T-helper 17 cell (primary cell): ENCODE data around the gene APBA1. TPM values are rescaled to one million over a fixed set of nuclear protein-coding genes. Genes with fewer than 3 reads are reported as not detected.

Experiments
- ATAC-seq: fragments of 150-1000 bp; cut with Tn5 transposase; 2 replicates; pipeline ENCODE4 v1.10.0; 2021; ENCODE audit warnings: mild to moderate bottlenecking, moderate library complexity
- DNase-seq, 3 donors: peaks; one replicate each; pipeline versions ENCODE4 v3.0.0 to v3.0.0-alpha.2; 2020 to 2021
- H3K9me3 ChIP-seq: one replicate; pipeline ENCODE4 v1.7.0; 2013; ENCODE audit warnings: low read length, mild to moderate bottlenecking; ENCODE audit not compliant: control insufficient read depth, poor library complexity, severe bottlenecking
- H3K27ac Mint-ChIP-seq: one replicate; pipeline ENCODE4 v1.8.0; 2022; ENCODE audit warnings: mild to moderate bottlenecking, moderate library complexity, mixed read lengths
- H3K27me3 Mint-ChIP-seq: one replicate; pipeline ENCODE4 v1.8.0; 2022; ENCODE audit warnings: mixed read lengths
- H3K36me3 Mint-ChIP-seq: one replicate; pipeline ENCODE4 v1.8.0; 2022; ENCODE audit warnings: low read depth, mixed read lengths
- H3K4me1 Mint-ChIP-seq: one replicate; pipeline ENCODE4 v1.8.0; 2022; ENCODE audit warnings: mild to moderate bottlenecking, mixed read lengths
- H3K4me3 Mint-ChIP-seq: one replicate; pipeline ENCODE4 v1.8.0; 2022; ENCODE audit warnings: mild to moderate bottlenecking, moderate library complexity, mixed read lengths
- total RNA-seq, 4 donors: library from RNA in 2 of 4; stranded (reverse) in 2 of 4; gene quantifications; one replicate each; pipeline ENCODE4 v1.2.3 and lab custom pipeline; 2022 to 2026

Gene APBA1
- total RNA-seq, 2 donors from 2014 or later = 0.31 to 2.3 TPM

DNA sequence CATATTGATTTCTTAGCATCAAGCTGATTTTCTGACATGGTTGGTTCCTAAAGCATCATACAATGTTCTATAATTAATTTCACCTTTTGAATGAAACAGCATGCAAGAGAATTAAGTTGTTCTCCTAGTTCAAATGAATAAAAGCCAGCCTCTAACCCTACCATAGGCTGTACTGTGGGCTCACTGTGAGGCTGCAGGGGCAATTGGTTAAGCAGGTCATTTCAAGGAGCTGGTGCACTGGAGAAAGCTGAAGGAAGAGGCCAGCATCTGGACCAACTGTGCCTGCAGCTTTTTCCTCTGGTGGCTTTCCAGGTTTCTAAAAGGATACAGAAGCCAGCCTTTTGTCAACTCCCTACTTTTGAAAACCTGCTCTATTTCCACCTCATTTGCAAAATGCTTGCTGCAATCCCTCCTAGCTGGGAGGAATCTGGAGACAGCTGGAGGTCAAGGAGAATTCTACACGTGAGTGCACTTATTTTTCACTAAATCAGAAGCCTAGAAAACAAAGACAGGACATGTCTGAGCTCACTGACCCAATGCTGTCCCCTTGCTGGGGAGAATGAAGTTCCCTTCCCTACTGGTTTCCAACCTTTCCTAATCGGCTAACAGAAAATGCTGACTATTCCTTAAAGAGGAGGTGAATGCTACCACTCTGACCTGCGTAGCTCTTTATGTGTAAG lies 158.9 kb downstream of the APBA1 start:
- H3K27me3 Mint-ChIP-seq = no peaks in the 10 kb centered on the region
- ATAC-seq (no peak), DNase-seq (no peak)
- no peak overlapping the region for H3K4me3 Mint-ChIP-seq
- no peak overlapping the region for H3K27ac Mint-ChIP-seq
- H3K4me1 Mint-ChIP-seq = peaks cover 3% of the 10 kb centered on the region
- H3K9me3 ChIP-seq = no peaks in the 10 kb centered on the region
- no peaks in the 10 kb centered on the region for H3K36me3 Mint-ChIP-seq

GRCh38 chr9:69504058-69504457 lies 168.1 kb downstream of the APBA1 start:
- ATAC-seq = no peak
- no peaks in the 10 kb centered on the region for H3K27me3 Mint-ChIP-seq
- no peaks in the 10 kb centered on the region for H3K9me3 ChIP-seq
- H3K4me3 Mint-ChIP-seq = no peak overlapping the region
- no peak for DNase-seq
- H3K36me3 Mint-ChIP-seq = no peaks in the 10 kb centered on the region
- H3K4me1 Mint-ChIP-seq = peaks cover 17% of the 10 kb centered on the region
- H3K27ac Mint-ChIP-seq = no peak overlapping the region

DNA sequence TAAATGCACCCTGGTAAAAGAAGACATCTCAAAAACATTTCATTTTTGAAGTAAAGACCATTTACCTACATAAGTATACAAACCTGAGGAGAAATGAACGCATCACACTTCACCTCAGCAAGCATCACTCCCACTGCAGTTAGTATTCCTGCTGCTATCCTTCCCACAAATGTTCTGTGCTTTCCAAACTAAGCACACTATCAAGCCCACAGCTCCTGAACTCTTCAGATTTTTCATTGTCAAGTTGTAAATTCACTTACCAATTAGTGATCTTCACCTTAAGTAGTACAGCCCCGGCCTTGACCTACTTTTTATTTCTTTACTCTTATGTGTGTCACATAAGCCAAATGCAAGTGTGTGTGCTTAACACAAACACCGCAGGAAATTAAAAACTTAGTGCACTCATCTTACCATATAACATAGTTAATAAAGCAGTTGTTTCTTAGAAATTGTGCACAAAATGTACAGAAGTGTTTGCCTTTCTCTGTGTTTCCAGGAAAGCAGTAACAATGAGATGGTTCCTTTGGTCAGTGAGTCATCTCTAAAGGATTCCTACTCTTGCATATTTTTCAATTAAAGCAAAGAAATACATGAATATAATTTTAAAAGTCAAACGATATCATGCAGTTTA lies 169.4 kb downstream of the APBA1 start:
- DNase-seq (no peak), ATAC-seq (peak; percentile 71)
- H3K9me3 ChIP-seq = no peaks in the 10 kb centered on the region
- H3K4me3 Mint-ChIP-seq = peak overlapping the region; percentile 82
- H3K27ac Mint-ChIP-seq = peak overlapping the region; percentile 91
- H3K36me3 Mint-ChIP-seq = no peaks in the 10 kb centered on the region
- H3K4me1 Mint-ChIP-seq = peaks cover 17% of the 10 kb centered on the region
- H3K27me3 Mint-ChIP-seq = no peaks in the 10 kb centered on the region

- Mint-ChIP-seq H3K36me3 (no peaks in the 10 kb centered on the region), H3K4me3 (no peak overlapping the region), H3K27me3 (no peaks in the 10 kb centered on the region), H3K27ac (peak overlapping the region; percentile 91), H3K4me1 (peaks cover 19% of the 10 kb centered on the region)
- ATAC-seq (no peak), DNase-seq (no peak)
- no peaks in the 10 kb centered on the region for H3K9me3 ChIP-seq
Observed at GRCh38 chr9:69500896-69501295, 171.3 kb downstream of the APBA1 start.

- Mint-ChIP-seq H3K27me3 (no peaks in the 10 kb centered on the region), H3K4me3 (no peak overlapping the region), H3K36me3 (no peaks in the 10 kb centered on the region), H3K4me1 (peaks cover 23% of the 10 kb centered on the region), H3K27ac (no peak overlapping the region)
- H3K9me3 ChIP-seq = no peaks in the 10 kb centered on the region
- no peak for DNase-seq
- ATAC-seq = no peak
Observed at GRCh38 chr9:69499959-69500358, 172.2 kb downstream of the APBA1 start.

DNA sequence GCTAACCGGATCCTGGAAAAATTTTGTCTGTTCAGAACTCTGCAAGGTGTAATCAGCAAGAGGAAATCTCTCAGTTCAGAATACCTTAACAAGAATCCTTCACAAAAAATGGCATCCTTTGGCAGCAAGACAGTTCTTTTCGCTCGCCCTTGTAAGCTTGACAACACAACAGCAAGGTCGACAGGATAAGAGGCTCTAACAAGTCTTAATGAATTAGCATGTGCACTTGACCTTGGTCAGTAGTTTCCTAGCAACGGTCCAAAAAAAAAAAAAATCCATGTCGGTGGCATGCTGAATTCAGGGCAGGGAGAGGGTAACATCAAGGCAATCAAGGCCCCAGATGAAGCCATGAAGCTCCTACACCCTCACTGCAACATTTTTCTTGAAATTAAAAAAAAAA lies 172.8 kb downstream of the APBA1 start:
- DNase-seq = no peak

GRCh38 chr9:69498470-69498869 lies 173.7 kb downstream of the APBA1 start:
- no peaks in the 10 kb centered on the region for H3K9me3 ChIP-seq
- ATAC-seq = no peak
- Mint-ChIP-seq H3K4me3 (no peak overlapping the region), H3K36me3 (no peaks in the 10 kb centered on the region), H3K4me1 (peaks cover 21% of the 10 kb centered on the region), H3K27ac (no peak overlapping the region), H3K27me3 (no peaks in the 10 kb centered on the region)
- no peak for DNase-seq

More for the DNA sequence above, 172.8 kb downstream of the APBA1 start:
- no peaks in the 10 kb centered on the region for H3K27me3 Mint-ChIP-seq
- no peak overlapping the region for H3K27ac Mint-ChIP-seq
- no peak overlapping the region for H3K4me3 Mint-ChIP-seq
- H3K9me3 ChIP-seq = no peaks in the 10 kb centered on the region
- no peak for ATAC-seq
- peaks cover 24% of the 10 kb centered on the region for H3K4me1 Mint-ChIP-seq
- no peaks in the 10 kb centered on the region for H3K36me3 Mint-ChIP-seq

DNA sequence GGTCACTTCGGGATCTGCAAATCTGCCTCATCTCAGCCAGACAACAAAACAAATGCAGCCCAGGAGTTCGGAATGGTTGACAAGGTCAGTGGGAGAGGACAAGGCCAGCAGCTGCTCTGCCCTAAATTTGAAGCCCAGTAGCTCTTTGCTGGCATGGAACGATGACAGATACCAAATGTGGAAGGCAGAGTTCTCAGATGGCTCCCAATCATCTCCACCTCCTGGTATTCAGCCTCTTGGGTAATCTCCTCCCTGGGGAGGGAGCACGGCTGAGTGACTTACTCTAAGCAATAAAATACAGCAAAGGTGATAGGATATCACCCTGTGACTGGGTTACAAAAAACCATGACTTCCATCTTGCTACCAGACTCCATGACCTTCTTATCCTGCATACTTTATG lies 174.4 kb downstream of the APBA1 start:
- H3K9me3 ChIP-seq = no peaks in the 10 kb centered on the region
- Mint-ChIP-seq H3K27me3 (no peaks in the 10 kb centered on the region), H3K4me1 (peaks cover 18% of the 10 kb centered on the region), H3K4me3 (no peak overlapping the region), H3K27ac (no peak overlapping the region), H3K36me3 (no peaks in the 10 kb centered on the region)
- DNase-seq = no peak
- ATAC-seq = no peak

DNA sequence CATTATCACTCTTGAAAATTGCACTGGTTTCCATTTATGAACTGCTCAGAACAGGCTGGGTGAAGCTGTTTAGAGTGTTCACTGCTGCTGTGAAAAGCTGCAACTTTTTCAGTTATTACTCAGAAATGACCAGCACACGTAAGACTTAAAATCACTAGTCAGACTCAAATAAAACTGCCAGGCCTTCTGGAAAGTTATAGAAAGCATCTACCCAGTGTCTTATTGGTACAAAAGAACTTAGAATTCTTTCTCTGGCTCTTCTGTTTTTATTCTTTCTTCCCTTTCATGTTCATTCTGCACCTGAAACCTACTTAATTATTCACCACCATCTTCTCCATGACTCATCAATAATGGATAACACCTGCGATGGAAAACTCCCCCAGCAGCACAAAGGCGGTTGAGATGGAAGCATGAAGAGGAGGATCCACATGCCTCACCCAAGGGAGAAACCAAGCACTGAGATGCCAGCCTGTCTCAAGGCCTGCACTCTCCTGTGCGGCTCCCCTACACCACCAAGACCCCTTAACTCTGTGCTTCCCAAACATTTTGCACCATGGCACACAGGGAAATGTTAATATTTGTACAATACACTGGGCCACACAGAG lies 175.2 kb downstream of the APBA1 start:
- ATAC-seq (no peak), DNase-seq (no peak)
- H3K27ac Mint-ChIP-seq = no peak overlapping the region
- H3K9me3 ChIP-seq = no peaks in the 10 kb centered on the region
- H3K4me3 Mint-ChIP-seq = no peak overlapping the region
- peaks cover 10% of the 10 kb centered on the region for H3K4me1 Mint-ChIP-seq
- no peaks in the 10 kb centered on the region for H3K27me3 Mint-ChIP-seq
- H3K36me3 Mint-ChIP-seq = no peaks in the 10 kb centered on the region

DNA sequence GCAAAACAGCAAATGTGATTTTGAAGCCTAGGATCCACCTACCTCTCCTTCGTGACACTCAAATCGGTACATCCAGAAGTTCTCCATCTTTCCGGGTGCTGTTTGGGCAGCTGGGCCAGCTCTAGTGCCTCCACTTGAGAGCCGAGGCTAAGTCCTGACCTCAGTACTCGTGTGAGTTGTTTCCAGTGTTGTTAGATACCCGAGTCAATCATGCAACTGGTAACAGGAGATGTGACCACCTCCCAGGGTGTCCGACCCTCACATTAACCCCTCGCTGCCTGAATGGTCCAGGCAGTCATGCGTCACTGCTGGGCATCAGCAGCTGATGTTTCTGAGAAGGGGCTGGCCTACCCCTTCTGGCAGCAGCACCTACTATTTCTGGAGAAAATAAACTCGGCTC lies 176.9 kb downstream of the APBA1 start:
- no peaks in the 10 kb centered on the region for H3K36me3 Mint-ChIP-seq
- DNase-seq = no peak
- no peaks in the 10 kb centered on the region for H3K9me3 ChIP-seq
- H3K4me3 Mint-ChIP-seq = no peak overlapping the region
- peaks cover 8% of the 10 kb centered on the region for H3K4me1 Mint-ChIP-seq
- H3K27me3 Mint-ChIP-seq = no peaks in the 10 kb centered on the region
- peak overlapping the region; percentile 11 for H3K27ac Mint-ChIP-seq
- ATAC-seq = no peak

GRCh38 chr9:69494763-69495162 lies 177.4 kb downstream of the APBA1 start:
- Mint-ChIP-seq H3K4me3 (no peak overlapping the region), H3K27me3 (no peaks in the 10 kb centered on the region), H3K4me1 (peaks cover 8% of the 10 kb centered on the region), H3K36me3 (no peaks in the 10 kb centered on the region), H3K27ac (no peak overlapping the region)
- H3K9me3 ChIP-seq = no peaks in the 10 kb centered on the region
- ATAC-seq (no peak), DNase-seq (no peak)

- no peak overlapping the region for H3K4me3 Mint-ChIP-seq
- ATAC-seq = no peak
- no peaks in the 10 kb centered on the region for H3K27me3 Mint-ChIP-seq
- H3K4me1 Mint-ChIP-seq = peaks cover 8% of the 10 kb centered on the region
- no peak overlapping the region for H3K27ac Mint-ChIP-seq
- DNase-seq = no peak
- no peaks in the 10 kb centered on the region for H3K9me3 ChIP-seq
- H3K36me3 Mint-ChIP-seq = no peaks in the 10 kb centered on the region
Observed at GRCh38 chr9:69494208-69494607, 178.0 kb downstream of the APBA1 start.

DNA sequence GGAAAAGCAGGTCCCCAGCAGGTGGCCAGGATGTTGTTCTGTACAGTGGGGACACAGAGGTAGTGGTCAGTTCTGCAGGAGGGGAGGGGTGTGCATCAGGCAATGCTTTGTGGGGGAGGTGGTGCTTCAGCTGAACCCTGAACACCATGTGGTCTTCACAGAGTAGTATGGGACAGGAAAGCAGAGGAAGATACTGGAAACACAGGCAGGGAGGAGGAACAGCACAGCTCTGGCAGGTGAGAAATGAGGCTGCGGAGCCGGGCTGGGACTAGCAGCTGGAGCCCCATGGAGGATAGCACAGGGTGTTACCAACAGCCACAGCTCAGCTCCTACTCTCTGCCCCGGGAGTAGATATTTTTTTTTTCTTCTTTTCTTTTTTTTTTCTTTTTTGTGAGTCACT lies 185.7 kb downstream of the APBA1 start:
- H3K4me3 Mint-ChIP-seq = peak overlapping the region; percentile 2
- H3K4me1 Mint-ChIP-seq = peaks cover 16% of the 10 kb centered on the region
- no peaks in the 10 kb centered on the region for H3K27me3 Mint-ChIP-seq
- no peak for DNase-seq
- ATAC-seq = no peak
- no peaks in the 10 kb centered on the region for H3K9me3 ChIP-seq
- no peaks in the 10 kb centered on the region for H3K36me3 Mint-ChIP-seq
- peak overlapping the region; percentile 92 for H3K27ac Mint-ChIP-seq

DNA sequence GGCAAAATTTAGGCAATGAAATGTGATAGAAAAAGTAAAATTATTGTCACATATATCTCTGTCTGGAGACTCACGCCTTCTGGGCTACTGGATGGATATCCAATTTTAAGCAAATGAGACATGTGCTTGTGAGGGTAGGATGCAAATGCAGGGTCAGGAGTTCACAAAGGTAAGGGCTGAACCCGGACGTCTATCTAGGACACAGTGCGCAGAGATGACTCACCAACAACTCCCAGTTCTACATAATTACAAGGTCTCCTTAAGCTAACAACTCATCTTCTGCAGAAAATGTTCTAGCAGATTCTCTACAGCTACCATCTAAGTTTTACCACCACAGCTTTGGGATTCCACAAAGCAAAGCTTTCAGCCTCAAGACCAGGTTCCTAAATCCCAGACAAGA lies 186.7 kb downstream of the APBA1 start:
- H3K27ac Mint-ChIP-seq = peak overlapping the region; percentile 92
- ATAC-seq (peak; percentile 100), DNase-seq (no peak)

More for the DNA sequence above, 186.7 kb downstream of the APBA1 start:
- H3K4me1 Mint-ChIP-seq = peaks cover 16% of the 10 kb centered on the region
- no peaks in the 10 kb centered on the region for H3K27me3 Mint-ChIP-seq
- no peaks in the 10 kb centered on the region for H3K36me3 Mint-ChIP-seq
- no peak overlapping the region for H3K4me3 Mint-ChIP-seq
- H3K9me3 ChIP-seq = no peaks in the 10 kb centered on the region
